Right forelimb (tissue), 1 donor: ENCODE results near the gene NPL.

Experiments used
- DNase-seq: peaks from one replicate; pipeline ENCODE4 v3.0.0-alpha.2; 2018

Gene NPL

DNA sequence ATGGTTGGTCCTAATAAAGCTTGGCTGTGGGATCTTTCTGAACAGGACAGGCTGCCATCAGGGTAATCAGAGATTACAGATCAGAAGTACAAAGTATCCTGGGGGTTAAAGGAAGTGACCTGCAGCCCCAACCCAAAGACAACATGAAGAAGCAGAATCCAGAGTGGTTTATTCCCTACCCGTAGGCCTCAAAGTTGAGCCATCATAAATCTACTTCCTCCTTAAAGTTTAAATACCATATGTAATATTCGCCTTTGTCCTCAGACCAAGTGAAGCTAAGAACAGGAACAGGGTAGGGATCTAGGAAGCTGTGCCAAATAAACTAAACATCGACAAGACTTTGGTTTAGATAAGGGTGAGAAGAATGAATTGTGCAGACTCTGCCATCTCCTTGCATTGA, 33.6 kb downstream of the NPL start:
- DNase-seq = no peak

DNA sequence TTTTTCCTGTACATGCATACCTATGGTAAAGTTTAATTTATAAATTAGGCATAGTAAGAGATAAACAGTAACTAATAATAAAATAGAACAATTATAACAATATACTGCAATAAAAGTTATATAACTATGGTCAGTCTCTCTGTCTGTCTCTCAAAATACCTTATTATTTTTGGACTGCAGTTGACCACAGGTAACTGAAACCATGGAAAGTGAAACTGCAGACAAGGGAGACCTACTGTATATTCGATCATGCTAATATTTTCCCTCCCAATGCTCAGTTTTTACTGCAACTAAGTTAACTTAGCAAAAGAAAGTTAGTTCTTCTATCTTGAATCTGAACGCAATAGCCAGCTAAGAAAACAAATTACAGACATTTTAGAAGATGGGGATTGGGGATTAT, 37.3 kb downstream of the NPL start:
- no peak for DNase-seq

DNA sequence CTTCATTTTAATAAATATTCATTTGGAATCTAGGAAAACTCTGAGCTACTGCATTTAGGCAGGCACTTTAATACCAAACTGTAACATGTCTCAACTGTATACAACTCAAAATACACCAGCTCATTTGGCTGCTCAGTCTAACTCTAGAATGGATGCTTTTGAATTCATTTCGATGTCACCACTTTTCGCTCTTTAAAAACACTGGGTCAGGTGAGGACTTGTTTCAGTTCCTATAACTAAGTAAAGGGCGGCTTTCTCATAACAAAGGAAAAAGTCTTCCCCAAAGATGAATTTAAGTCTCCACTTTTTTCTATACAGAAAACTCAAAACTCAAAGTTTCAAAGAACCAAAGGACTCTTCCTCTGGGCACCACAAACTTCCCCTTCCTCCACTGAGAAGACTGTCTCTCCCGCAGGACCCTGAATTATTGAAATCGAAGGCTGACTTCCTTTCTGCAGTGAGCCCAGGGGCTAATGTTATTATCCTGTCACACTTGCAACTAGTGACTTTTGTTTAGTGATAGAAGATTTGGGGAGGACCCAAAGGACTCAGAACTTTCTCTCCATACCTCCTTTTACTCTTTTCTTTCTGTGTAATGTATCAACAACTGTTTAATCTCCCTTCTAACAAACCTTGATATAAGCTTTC, 39.8 kb downstream of the NPL start:
- DNase-seq = no peak

DNA sequence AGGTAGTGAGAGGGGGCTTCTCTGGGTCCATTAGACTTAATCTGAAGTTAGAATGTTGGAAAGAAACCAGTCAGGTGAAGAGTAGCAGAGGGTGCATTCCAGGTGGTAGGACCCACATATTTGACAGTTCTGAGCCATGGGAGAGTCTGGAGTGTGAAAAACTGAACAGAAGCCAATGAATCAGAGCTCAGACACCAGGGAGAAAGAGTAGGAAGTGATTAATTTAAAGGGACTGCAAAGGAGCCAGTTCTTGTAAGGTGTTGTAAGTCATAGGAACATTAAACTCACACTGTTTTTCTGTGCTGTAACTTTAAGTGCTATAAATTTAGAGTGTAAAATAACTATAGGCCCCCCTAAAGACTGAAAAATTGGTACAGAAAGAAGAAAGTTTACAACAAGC, 43.7 kb downstream of the NPL start:
- no peak for DNase-seq

DNA sequence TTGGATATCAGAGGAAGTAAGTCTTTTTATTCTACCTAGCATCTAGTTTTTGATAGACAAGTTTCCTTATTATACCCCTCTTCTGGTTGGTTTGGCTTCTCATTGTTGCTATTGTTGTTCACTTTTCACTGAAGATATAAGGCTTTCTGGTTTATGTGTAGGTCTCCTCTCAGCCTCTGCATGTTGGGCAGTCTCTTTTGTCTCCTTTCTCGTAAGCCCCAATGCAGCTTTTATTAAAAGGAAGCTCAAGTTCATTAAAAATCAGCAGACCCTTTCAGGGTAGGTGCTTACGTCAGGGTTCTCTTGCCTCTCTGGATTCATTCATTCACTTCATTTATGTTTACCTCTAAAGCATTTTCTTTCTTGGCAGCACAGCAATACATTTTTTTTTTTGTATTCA, 44.8 kb downstream of the NPL start:
- DNase-seq = no peak

DNA sequence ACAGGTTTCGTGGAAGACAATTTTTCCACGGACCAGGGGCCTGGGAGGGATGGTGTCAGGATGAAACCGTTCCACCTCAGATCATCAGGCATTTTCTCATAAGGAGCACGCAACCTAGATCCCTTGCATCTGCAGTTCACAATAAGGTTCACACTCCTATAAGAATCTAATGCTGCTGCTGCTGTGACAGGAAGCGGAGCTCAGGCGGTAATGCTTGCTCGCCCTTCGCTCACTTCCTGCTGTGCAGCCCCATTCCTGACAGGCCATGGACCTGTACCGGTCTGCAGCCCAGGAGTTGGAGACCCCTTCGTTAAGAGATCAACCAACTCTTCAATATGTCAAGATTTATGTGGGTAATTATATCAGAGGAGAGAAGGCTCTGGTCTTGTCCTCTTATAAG, 46.2 kb downstream of the NPL start:
- DNase-seq = no peak

DNA sequence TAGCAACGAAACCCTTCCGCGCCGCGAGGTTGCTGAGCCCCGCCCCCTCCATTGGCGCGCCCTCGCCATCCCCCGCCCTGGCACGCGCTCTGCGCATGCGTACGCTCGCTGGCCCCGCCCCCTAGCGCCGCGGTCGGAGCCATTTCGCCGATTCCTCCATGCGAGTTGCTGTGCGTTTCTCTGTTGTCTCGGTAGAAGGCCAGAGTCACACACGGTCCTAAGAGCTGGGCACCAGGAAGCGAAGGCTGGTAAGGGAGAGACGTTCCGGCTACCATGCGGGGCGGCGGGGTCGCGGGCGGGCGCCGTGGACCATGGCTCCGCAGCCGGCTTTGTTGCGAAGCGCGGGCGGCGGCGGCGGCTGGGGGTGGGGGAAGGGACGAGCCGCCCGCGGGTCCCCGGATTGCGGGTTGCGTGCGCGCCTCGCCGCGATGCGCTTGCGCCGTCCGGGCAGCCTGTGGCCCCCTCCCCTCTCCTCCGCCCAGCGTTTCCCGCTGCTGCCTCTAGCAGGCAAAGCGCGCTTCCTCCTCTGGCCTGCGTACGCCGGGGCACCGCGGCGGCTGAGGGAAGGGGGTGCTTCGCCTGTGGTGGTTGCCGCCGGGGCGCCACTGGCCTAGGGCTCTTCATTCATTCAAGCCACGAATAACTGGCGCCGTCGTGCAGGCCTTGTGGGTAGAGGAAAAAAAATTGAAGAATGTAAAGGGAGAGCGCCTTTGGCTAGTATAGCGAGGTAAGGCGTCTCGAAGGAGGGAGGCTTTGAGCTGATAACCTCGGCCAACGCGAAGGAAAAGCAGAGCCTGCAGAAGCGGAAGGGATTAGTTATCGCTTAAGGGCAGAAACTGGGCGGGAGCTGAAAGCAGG, 49.9 kb downstream of the NPL start, which contains the start of gene DHX9:
Gene DHX9 (plus strand): TSS at position 139 of the 858 bp plus-strand sequence. CDS start 3,220 bp downstream, outside the sequence.
- peak; percentile 98 for DNase-seq

DNA sequence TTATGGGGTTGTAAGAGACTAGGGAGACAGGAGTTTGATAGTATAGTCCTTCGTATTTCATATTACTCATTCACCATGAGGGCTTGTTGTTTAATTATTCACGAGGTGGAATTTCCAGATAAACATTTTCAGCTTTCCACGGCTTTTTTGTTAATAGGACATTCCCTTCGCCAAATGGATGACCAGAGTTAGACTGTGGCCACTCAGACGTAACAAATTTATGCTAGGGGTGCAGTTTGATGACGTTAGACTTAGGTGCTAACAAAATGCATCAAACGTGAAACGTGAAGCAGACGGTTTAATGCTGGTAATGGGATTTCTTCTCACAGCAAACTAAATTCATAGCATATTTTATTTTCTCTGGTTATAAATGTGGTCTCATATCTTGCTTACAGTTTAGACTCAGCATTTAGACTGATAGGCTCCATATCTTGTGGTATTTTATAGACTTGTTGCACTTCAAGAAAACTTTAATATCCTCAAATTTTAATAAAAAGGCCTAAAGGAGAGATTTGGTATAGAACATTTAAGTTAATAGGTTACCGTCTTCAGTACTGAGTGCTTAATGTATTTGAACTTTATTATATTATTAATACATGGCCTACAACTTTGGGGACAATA, 51.9 kb downstream of the NPL start:
- DNase-seq = no peak

DNA sequence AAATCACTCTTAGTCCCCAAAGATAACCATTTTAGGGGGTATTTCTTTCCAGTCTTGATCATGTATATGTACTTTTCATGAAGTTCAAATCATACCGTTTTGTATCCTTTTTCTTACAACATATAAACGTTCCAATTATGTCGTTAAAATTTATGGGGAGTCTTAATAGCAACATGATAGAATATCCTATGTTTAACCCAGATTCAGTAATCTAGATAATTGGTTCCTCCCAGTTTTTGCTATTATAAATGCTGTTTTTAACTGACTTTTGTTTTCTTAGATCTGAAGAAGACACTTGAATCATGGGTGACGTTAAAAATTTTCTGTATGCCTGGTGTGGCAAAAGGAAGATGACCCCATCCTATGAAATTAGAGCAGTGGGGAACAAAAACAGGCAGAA, 52.7 kb downstream of the NPL start:
- DNase-seq = no peak

DNA sequence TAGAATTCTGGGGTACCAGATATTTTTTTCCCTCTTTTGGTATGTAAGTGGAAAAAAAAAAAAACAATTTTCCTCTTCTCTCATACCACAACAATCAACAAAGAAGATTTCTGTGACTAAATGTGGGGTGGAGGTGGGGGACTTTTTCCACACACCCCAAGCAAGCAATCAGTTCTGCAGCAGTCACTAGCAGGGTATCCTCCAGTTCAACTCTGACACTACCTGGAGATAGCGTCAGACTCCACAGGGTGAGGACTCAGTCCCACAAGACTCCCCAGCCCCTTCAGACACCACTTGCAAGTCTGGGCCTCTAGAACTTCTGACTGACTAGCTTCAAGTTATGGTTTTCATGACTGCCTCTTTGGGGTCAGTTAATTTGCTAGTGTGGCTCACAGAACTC, 55.8 kb downstream of the NPL start:
- no peak for DNase-seq

DNA sequence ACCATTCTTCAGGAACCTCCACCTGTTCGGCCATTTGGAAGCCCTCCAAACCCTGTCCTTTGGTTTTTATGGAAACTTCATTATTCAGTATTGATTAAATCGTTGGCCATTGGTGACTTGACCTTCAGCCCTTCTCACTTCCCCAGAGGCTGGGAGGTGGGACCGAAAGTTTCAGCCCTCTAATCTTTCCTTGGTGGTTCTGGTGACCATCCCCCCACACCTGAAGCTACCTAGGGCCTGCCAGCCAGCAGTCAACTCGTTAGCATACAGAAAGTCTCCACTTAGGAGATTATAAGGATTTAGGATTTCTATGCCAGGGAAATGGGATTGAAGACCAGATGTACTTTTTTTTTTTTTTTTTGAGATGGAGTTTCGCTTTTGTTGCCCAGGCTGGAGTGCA, 56.3 kb downstream of the NPL start:
- no peak for DNase-seq

DNA sequence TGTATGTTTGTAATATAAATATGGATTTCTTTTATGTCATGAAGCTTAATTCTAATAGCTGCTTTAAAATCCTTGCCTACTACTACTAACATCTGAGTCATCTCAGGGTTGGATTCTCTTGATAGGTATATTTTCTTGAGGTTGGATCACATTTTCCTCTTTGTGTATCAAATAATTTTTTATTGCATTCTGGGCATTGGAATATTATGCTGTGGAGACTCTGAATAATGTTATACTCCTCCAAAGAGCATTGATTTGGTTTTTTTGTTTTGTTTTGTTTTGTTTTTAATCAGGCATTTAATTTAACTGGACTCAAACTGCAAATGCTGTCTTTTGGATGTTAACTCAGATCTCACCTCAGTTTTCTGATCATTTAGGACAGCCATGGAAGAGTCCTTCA, 57.5 kb downstream of the NPL start:
- DNase-seq = no peak

DNA sequence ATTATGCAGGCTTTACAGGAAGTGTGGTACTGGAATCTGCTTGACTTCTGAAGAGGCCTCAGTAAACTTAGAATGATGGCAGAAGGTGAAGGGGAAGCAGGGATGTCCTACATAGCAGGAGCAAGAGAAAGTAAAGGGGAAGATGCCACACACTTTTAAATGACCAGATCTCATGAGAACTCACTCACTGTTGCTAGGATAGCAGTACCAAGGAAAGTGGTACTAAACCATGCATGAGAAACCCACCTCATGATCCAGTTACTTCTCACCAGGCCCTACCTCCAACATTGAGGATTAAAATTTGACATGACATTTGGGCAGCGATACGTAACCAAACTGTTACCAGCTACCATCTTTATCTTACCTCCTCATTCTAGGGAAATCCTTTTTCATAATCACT, 59.2 kb downstream of the NPL start:
- no peak for DNase-seq

DNA sequence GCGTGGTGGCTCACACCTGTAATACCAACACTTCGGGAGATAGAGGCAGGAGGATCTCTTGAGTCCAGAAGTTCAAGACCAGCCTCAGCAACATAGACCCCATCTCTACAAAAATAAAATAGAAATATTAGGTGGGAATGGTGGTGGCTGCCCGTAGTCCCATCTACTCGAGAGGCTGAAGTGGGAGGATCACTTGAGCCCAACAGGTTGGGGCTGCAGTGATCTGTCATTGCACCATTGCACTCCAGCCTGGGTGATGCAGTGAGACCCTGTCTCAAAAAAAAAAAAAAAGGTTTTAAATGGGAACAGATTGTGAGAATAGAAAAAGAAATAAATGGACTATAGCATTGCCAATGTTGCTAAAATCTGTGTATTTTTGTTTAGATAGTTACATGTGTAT, 60.7 kb downstream of the NPL start:
- DNase-seq = no peak

DNA sequence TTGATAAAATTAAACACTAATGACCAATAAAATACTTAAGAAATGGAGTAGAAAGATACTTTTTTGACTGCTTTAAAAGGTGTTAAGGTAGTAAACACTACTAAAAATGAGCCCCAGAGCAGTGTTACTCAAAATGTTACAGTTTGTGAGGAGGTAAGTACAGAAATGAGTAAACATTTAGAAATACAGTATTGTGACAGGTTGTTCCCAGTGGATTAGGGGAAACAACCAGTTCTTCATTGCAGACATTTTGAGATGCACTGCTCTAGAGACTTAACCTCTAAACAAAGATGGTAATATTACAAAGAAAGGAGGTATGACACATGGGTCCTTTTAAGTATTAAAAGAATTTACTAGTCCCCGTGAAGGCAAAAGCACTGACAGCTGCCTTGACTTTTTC, 62.3 kb downstream of the NPL start:
- DNase-seq = no peak

DNA sequence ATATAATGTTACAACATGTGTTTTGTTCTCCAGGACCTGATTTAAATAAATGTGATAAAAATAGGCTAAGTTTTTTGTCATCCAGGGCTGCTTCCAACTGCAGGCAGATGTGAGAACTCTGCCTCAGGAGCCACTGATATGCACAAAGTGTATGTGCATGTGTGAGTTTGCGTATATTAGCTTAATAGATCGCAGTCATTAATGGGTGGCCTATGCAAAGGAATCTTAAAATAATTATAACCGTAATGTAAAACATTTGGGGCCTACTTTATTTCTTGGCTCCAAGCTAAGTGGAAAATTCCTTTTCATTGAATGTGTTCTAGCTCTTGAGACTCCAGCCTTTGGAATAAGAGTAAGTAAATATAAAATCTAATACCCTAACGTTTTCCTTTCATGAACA, 66.3 kb downstream of the NPL start:
- DNase-seq = no peak

DNA sequence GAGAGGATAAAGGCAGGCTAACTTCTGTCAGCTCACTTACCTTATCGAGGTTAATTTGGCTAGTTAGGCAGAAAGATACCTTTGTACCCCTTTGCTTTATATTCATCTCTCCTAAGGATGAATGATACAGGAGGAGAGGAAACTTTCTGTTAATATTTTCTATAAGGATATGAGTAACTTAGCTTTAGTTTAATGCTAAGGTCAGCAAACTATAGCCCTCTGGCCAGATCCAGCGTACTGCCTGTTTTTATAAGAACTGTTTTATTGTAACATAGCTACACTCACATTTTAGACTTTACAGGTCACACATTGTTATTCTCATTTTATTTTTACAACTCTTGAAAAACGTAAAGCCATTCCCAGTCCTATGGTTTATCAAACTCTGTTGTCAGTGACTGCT, 67.6 kb downstream of the NPL start:
- no peak for DNase-seq

DNA sequence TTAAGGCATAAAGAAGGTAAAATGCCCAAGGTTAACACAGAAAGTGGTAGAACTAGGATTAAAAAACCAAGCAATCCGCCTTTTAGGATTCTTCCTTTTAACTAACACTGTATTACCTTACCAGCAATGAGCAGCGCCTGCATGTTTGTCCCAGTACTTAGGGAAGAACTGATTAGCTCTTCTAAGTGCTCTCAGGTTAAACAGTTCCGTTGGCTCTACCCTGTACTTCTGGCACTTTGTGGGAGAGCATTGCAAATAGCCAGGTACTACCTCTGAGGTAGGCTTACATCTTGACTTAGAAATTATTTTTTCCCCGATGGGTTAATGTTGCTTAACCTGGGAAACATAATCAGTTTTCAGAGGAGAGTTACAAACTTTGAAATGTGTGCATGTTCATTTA, 71.1 kb downstream of the NPL start:
- no peak for DNase-seq

DNA sequence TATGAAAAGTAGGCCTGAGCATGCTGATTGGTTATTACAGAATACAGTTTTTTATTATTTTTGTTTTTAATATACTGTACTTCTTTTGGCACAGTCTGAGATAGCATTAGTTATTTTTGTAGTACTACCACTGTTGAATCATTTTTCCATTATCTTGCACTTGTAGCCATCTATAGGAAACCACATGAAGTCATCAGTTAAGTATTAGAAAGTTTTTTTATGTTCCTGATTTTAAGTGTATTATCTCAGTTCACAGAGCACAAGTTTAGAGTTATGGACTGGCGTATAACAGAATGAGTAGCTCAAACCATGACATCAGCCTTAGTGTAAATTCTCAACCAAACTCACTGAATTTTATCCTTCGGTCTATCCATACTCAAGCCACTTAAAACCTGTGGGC, 72.4 kb downstream of the NPL start:
- no peak for DNase-seq

DNA sequence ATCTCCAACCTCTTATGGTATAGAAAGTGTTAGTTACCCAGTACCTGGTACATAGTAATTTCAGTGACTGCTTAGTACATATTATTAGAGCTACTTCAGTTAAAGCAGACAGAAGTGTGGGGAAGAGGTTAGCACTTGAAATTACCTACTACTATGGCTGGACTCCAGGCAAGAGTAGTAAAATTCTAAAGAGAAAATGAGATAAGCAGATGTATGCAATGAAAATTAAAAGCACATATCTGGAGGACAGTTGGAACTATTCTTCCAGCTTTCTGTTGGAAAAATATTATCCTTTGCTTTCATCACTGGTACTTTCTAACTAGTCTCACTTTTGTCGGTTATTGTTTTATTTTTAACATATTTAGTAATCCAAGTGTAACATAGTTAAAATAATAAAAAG, 73.3 kb downstream of the NPL start:
- no peak for DNase-seq

DNA sequence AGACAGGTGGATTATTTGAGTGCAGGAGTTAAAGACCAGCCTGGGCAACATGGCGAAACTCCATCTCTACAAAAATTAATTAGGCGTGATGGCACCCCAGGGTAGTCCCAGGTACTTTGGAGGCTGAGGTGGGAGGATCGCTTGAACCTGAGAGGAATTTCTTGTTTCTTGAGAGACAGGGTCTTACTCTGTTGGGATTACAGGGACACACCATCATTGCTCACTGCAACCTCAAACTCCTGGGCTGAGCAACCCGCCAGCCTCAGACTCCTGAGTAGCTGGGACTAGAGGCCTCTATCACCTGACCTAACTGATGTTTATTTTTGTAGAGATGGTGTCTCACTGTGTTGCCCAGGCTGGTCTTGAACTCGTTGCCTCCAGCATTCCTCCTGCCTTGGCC, 74.4 kb downstream of the NPL start:
- DNase-seq = no peak

DNA sequence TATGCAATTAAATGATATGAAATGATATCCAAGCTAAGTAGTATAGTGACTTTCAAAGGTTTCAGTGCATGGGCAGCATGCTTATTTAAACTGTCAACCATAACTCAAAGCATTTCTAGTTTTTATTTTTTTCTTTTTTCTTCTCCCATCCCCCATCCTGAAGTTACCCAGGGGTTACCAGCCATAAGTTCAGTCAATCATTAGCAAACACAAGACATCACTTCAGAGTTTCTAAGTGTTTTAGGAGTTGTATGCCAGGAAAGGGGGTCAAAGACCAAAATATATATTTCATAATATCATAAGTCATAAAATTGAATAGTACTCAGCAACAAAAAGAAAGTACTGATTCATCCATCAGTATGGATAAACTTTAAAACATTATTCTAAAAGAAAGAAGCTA, 78.3 kb downstream of the NPL start:
- DNase-seq = no peak

DNA sequence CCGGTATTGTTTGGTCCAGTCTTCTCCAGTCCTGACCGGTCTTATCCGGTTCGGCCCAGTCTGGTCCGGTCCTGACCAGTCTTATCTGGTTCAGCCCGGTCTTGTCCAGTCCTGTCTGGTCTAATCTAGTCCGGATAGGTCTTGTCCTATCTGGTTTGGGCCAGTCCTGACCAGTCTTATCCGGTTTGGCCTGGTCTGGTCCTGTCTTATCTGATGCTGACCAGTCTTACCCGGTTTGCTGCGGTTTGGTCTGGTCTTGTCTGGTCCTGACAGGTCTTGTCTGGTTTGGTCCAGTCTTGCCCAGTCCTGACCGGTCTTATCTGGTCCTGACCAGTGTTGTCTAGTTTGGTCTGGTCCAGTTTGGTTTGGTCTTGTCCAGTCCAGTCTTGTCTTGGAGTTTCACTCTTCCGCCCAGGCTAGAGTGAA, 79.7 kb downstream of the NPL start:
- DNase-seq = no peak

DNA sequence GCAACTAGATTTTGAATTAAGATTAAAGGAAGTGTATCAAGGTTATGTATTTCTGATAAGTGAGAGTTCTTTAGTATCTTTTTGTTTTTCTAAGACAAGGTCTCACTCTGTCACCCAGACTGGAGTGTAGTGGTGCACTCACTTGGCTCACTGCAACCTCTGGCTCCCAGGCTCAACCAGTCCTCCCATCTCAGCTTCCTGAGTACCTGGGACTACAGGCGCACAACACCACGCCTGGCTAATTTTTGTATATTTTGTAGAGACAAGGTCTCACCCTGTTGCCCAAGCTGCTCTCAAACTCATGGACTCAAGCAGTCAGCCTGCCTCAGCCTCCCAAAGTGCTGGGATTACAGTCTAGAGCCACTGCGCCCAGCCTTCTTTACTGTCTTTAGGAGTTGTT, 83.3 kb downstream of the NPL start:
- DNase-seq = no peak
